ENCODE results near the gene EIF3CL.
"Not testable (repeated sequence)": the region's sequence is repeated elsewhere in the genome, so short reads cannot be mapped to it uniquely, and the experiment has no call there.

The EIF3CL gene

GRCh38 chr16:28382177-28382867, 21.3 kb downstream of the EIF3CL start:
- not testable (repeated sequence) for H3K27ac ChIP-seq (ENCODE audit: low read depth, low read length); H3K4me1 ChIP-seq (ENCODE audit: insufficient read depth, low read length); H3K4me3 ChIP-seq (ENCODE audit: low read depth in 1 of 2, low read length in 2 of 2); H3K36me3 ChIP-seq (ENCODE audit: insufficient read depth, low read length); H3K9me3 ChIP-seq (ENCODE audit: low read length); H3K9ac ChIP-seq (ENCODE audit: low read length); H3K27me3 ChIP-seq (ENCODE audit: control insufficient read depth in 1 of 2, insufficient read depth in 2 of 2, low read length in 2 of 2)

DNA sequence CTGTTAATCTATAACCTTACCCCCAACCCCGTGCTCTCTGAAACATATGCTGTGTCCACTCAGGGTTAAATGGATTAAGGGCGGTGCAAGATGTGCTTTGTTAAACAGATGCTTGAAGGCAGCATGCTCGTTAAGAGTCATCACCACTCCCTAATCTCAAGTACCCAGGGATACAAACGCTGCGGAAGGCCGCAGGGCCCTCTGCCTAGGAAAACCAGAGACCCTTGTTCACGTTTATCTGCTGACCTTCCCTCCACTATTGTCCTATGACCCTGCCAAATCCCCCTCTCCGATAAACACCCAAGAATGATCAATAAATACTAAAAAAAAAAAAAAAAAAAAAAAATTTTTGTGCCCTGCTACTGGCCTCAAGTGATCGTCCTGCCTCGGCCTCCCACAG, 25.8 kb downstream of the EIF3CL start:
- not testable (repeated sequence) for H3K4me3 ChIP-seq (ENCODE audit: low read depth in 1 of 2, low read length in 2 of 2); H3K9ac ChIP-seq (ENCODE audit: low read length)

DNA sequence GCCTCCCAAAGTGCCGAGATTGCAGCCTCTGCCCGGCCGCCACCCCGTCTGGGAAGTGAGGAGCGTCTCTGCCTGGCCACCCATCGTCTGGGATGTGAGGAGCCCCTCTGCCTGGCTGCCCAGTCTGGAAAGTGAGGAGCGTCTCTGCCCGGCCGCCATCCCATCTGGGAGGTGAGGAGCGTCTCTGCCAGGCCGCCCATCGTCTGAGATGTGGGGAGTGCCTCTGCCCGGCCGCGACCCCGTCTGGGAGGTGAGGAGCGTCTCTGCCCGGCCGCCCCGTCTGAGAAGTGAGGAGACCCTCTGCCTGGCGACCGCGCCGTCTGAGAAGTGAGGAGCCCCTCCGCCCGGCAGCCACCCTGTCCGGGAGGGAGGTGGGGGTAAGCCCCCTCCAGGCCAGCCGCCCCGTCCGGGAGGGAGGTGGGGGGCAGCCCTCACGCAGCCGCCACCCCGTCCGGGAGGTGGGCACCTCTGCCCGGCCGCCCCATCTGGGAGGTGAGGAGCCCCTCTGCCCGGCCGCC, 26.5 kb downstream of the EIF3CL start:
- H3K36me3 ChIP-seq (ENCODE audit: insufficient read depth, low read length); H3K4me3 ChIP-seq (ENCODE audit: low read depth in 1 of 2, low read length in 2 of 2); H3K27ac ChIP-seq (ENCODE audit: low read depth, low read length); H3K4me1 ChIP-seq (ENCODE audit: insufficient read depth, low read length); H3K9ac ChIP-seq (ENCODE audit: low read length); H3K9me3 ChIP-seq (ENCODE audit: low read length); H3K27me3 ChIP-seq (ENCODE audit: control insufficient read depth in 1 of 2, insufficient read depth in 2 of 2, low read length in 2 of 2): not testable (repeated sequence)

More for the DNA sequence above, 25.8 kb downstream of the EIF3CL start:
- not testable (repeated sequence) for H3K4me1 ChIP-seq (ENCODE audit: insufficient read depth, low read length); H3K36me3 ChIP-seq (ENCODE audit: insufficient read depth, low read length); H3K9me3 ChIP-seq (ENCODE audit: low read length); H3K27me3 ChIP-seq (ENCODE audit: control insufficient read depth in 1 of 2, insufficient read depth in 2 of 2, low read length in 2 of 2); H3K27ac ChIP-seq (ENCODE audit: low read depth, low read length)

GRCh38 chr16:28375115-28375514, 28.5 kb downstream of the EIF3CL start:
- H3K9me3 ChIP-seq (ENCODE audit: low read length); H3K27me3 ChIP-seq (ENCODE audit: control insufficient read depth in 1 of 2, insufficient read depth in 2 of 2, low read length in 2 of 2); H3K36me3 ChIP-seq (ENCODE audit: insufficient read depth, low read length); H3K9ac ChIP-seq (ENCODE audit: low read length); H3K4me3 ChIP-seq (ENCODE audit: low read depth in 1 of 2, low read length in 2 of 2); H3K4me1 ChIP-seq (ENCODE audit: insufficient read depth, low read length); H3K27ac ChIP-seq (ENCODE audit: low read depth, low read length): not testable (repeated sequence)

- not testable (repeated sequence) for H3K4me1 ChIP-seq (ENCODE audit: insufficient read depth, low read length); H3K36me3 ChIP-seq (ENCODE audit: insufficient read depth, low read length); H3K27me3 ChIP-seq (ENCODE audit: control insufficient read depth in 1 of 2, insufficient read depth in 2 of 2, low read length in 2 of 2); H3K9ac ChIP-seq (ENCODE audit: low read length); H3K27ac ChIP-seq (ENCODE audit: low read depth, low read length); H3K9me3 ChIP-seq (ENCODE audit: low read length); H3K4me3 ChIP-seq (ENCODE audit: low read depth in 1 of 2, low read length in 2 of 2)
Measured at GRCh38 chr16:28374281-28374680, 29.4 kb downstream of the EIF3CL start.

GRCh38 chr16:28367926-28368325, 35.7 kb downstream of the EIF3CL start:
- H3K36me3 ChIP-seq (ENCODE audit: insufficient read depth, low read length); H3K4me3 ChIP-seq (ENCODE audit: low read depth in 1 of 2, low read length in 2 of 2); H3K9ac ChIP-seq (ENCODE audit: low read length); H3K27ac ChIP-seq (ENCODE audit: low read depth, low read length); H3K27me3 ChIP-seq (ENCODE audit: control insufficient read depth in 1 of 2, insufficient read depth in 2 of 2, low read length in 2 of 2); H3K4me1 ChIP-seq (ENCODE audit: insufficient read depth, low read length); H3K9me3 ChIP-seq (ENCODE audit: low read length): not testable (repeated sequence)

DNA sequence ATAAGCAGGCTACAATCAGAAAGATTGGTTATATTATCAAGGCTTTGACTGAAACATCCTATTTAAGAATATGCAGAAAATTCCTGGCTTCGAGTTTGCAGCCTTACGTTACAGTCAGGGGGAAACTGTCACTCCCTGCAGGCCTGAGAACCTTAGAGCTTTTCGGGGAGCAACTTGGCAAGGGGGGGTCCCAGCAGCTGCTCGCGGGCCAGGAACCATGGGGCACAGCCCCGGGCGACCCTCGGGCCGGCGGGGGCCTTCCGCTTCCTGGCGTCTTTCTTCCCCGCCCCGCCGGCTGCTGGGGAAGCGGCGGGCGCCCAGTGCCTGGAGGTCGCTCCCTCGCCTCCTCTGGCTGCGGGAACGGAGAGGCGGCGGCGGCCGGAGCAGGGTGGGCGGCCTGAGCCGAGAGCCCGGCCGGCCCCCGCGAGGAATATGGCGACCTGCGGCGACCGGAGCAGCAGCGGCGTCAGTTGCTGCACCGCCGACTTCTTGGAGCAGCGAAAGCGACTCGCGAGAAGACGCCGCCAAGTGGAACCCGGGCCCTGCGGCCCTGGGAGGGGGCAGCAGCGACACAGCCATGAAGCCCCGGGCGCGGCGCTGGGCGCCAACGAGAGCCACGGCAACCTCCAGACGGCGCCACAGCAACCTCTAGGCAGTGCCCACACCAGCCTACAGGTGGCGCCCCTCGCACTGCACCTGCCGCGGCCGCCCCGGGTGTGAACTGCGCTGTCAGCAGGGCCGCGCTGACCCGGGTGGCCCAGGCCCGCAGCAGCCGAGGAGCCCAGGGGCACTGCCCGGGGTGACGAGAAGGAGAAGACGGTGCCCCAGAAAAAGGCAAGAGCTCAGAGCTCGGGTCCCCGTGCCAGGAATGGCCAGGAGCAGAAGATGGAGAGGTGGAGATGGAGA, 39.1 kb downstream of the EIF3CL start:
- H3K9me3 ChIP-seq (ENCODE audit: low read length); H3K4me1 ChIP-seq (ENCODE audit: insufficient read depth, low read length); H3K9ac ChIP-seq (ENCODE audit: low read length); H3K27ac ChIP-seq (ENCODE audit: low read depth, low read length); H3K36me3 ChIP-seq (ENCODE audit: insufficient read depth, low read length); H3K4me3 ChIP-seq (ENCODE audit: low read depth in 1 of 2, low read length in 2 of 2); H3K27me3 ChIP-seq (ENCODE audit: control insufficient read depth in 1 of 2, insufficient read depth in 2 of 2, low read length in 2 of 2): not testable (repeated sequence)

- not testable (repeated sequence) for H3K27me3 ChIP-seq (ENCODE audit: control insufficient read depth in 1 of 2, insufficient read depth in 2 of 2, low read length in 2 of 2); H3K4me1 ChIP-seq (ENCODE audit: insufficient read depth, low read length); H3K9ac ChIP-seq (ENCODE audit: low read length); H3K9me3 ChIP-seq (ENCODE audit: low read length); H3K4me3 ChIP-seq (ENCODE audit: low read depth in 1 of 2, low read length in 2 of 2); H3K36me3 ChIP-seq (ENCODE audit: insufficient read depth, low read length); H3K27ac ChIP-seq (ENCODE audit: low read depth, low read length)
Measured at GRCh38 chr16:28363408-28363807, 40.2 kb downstream of the EIF3CL start, which contains the start of gene NPIPB6. Gene NPIPB6 (minus strand): TSS chr16:28363508. CDS start chr16:28362822, 686 bp downstream.

DNA sequence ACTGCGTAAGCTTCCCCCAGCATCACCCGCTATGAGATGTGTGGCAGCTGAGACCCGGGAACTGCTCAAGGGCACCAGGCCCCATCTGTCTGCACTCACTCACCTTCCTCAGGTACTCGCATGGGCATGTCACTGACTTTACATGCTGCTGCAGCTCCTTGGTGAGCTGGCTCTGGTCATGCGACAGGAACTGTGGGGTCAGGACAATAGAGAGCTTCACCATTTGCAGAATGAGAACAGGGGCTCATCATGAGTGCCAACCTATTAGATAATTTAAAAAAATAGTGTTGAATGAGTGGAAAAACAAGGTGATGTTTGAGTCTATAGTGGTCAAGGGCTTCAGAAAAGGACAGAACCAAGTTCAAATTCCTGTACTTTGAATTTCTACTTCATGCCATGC, 41.0 kb downstream of the EIF3CL start:
- H3K4me1 ChIP-seq (ENCODE audit: insufficient read depth, low read length); H3K9ac ChIP-seq (ENCODE audit: low read length); H3K9me3 ChIP-seq (ENCODE audit: low read length); H3K4me3 ChIP-seq (ENCODE audit: low read depth in 1 of 2, low read length in 2 of 2); H3K27ac ChIP-seq (ENCODE audit: low read depth, low read length); H3K27me3 ChIP-seq (ENCODE audit: control insufficient read depth in 1 of 2, insufficient read depth in 2 of 2, low read length in 2 of 2); H3K36me3 ChIP-seq (ENCODE audit: insufficient read depth, low read length): not testable (repeated sequence)

DNA sequence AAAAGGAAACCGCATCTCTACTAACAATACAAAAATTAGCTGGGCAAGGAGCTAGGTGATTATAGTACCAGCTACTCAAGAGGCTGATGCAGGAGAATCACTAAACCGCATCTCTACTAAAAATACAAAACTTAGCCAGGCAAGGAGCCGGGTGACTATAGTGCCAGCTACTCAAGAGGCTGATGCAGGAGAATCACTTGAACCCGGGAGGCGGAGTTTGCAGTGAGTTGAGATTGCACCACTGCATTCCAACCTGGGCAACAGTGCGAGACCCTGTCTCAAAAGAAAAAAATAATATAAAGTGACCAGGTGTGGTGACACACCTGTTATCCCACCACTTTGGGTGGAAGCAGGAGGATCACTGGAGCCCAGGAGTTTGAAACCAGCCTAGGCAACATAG, 65.4 kb downstream of the EIF3CL start:
- not testable (repeated sequence) for H3K4me3 ChIP-seq (ENCODE audit: low read depth in 1 of 2, low read length in 2 of 2); H3K4me1 ChIP-seq (ENCODE audit: insufficient read depth, low read length); H3K9me3 ChIP-seq (ENCODE audit: low read length); H3K36me3 ChIP-seq (ENCODE audit: insufficient read depth, low read length); H3K27me3 ChIP-seq (ENCODE audit: control insufficient read depth in 1 of 2, insufficient read depth in 2 of 2, low read length in 2 of 2); H3K27ac ChIP-seq (ENCODE audit: low read depth, low read length); H3K9ac ChIP-seq (ENCODE audit: low read length)

DNA sequence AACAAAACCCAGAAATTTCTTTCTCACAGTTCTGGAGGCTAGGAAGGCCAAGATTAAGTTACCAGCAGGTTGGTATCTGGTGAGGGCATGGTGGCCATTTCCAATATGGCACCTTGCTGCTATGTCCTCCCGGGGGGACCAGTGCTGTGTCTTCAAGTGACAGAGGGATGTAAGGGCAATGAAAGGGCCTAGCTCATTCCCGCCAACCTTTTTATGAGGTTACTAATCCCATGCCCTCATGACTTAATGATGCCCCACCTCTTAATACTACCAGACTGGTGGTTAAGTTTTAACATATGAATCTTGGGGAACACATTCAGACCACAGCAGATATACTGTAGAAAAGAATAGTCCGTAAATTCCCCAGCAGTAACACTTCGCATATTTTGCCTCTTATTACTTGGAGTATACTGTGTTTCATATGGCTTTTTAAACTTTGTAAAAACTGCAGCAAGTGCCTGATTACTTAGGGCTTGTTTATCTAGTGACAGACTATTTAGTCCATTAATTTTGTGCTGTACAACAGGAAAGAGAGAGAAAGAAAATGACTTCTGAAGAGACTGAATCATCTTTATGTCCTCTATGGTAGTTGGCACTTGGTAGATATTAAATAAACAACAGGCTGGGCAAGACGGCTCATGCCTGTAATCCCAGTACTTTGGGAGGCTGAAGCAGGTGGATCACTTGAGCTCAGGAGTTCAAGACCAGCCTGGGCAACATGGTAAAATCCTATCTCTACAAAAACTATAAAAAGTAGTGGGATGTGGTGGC, 66.5 kb downstream of the EIF3CL start:
- not testable (repeated sequence) for H3K4me3 ChIP-seq (ENCODE audit: low read depth in 1 of 2, low read length in 2 of 2); H3K9ac ChIP-seq (ENCODE audit: low read length); H3K9me3 ChIP-seq (ENCODE audit: low read length); H3K27me3 ChIP-seq (ENCODE audit: control insufficient read depth in 1 of 2, insufficient read depth in 2 of 2, low read length in 2 of 2); H3K36me3 ChIP-seq (ENCODE audit: insufficient read depth, low read length); H3K4me1 ChIP-seq (ENCODE audit: insufficient read depth, low read length); H3K27ac ChIP-seq (ENCODE audit: low read depth, low read length)
